HepG2 (cell line): ENCODE data around the gene ANKRD12. TPM values are rescaled to one million over a fixed set of nuclear protein-coding genes. Genes with fewer than 3 reads are reported as not detected.

Source experiments
- ATAC-seq: fragments of 200-7000 bp; cut with Tn5 transposase; 3 replicates; pipeline ENCODE4 v1.9.1; 2020; ENCODE audit warnings: mild to moderate bottlenecking, moderate library complexity
- BruUV-seq: library from RNA; stranded (reverse); fragments of 400-500 nt; replicated peaks from 2 replicates; lab custom pipeline; 2021; lab: Mats Ljungman, UMichigan
- CTCF ChIA-PET: fragments of 300-600 bp; formaldehyde crosslinking; extraction: SDS; loops from one replicate; lab custom pipeline; 2021; ENCODE audit warnings: low total read pairs, inconsistent platforms, low intra/inter-chr PET ratio; lab: Yijun Ruan, JAX
- POLR2A ChIA-PET: fragments of 350-600 bp; sonication (Branson Sonifier 250); formaldehyde crosslinking; loops from one replicate; lab custom pipeline; 2020; ENCODE audit warnings: antibody characterized with exemption, inconsistent platforms; lab: Yijun Ruan, JAX
- DNase-seq: peaks from one replicate; pipeline ENCODE4 v3.0.0-alpha.2; 2015; ENCODE audit warnings: low spot score
- FAIRE-seq: peaks from 3 replicates; lab custom pipeline; 2011; peaks lifted over from hg19 to GRCh38; lab: Jason Lieb, UNC
- H2AFZ ChIP-seq: one replicate; pipeline ENCODE4 v1.6.1; 2011; ENCODE audit warnings: low read length, inconsistent platforms
- H3K27ac ChIP-seq: fragments of 300-600 bp; 3 replicates; pipeline ENCODE4 v1.8.0; 2011; ENCODE audit warnings: mixed run types, mild to moderate bottlenecking, mixed read lengths, low read length, inconsistent platforms; ENCODE audit not compliant: insufficient read depth; ENCODE audit errors: extremely low read length
- H3K27me3 ChIP-seq, 2 experiments: fragments of 200-600 bp in 1 of 2; 2 replicates in 1 of 2; 3 replicates in 1 of 2; pipeline versions ENCODE4 v1.6.0 to v1.8.0; 2011; ENCODE audit warnings: low read length in 2 of 2, mild to moderate bottlenecking in 2 of 2, moderate library complexity in 2 of 2, inconsistent platforms in 1 of 2; ENCODE audit not compliant: insufficient read depth in 2 of 2, control insufficient read depth in 1 of 2
- H3K36me3 ChIP-seq, 2 experiments: fragments of 200-600 bp in 1 of 2; replicated peaks in 1 of 2; 2 replicates in 1 of 2; 3 replicates in 1 of 2; pipeline versions ENCODE4 v1.5.1 to v1.8.0; 2011; ENCODE audit warnings: low read length in 2 of 2, inconsistent platforms in 1 of 2; ENCODE audit not compliant: insufficient read depth in 2 of 2, control insufficient read depth in 1 of 2
- H3K4me1 ChIP-seq: 2 replicates; pipeline ENCODE4 v1.5.1; 2012; ENCODE audit warnings: low read length, inconsistent platforms; ENCODE audit not compliant: insufficient read depth
- H3K4me2 ChIP-seq: 2 replicates; pipeline ENCODE4 v1.6.0; 2011; ENCODE audit warnings: low read depth, low read length, inconsistent platforms
- H3K4me3 ChIP-seq, 3 experiments: fragments of 200-600 bp in 1 of 3; sonication (generic), shearing (Covaris generic) in 1 of 3; replicated peaks in 1 of 3; 2 replicates each; pipeline ENCODE4 v1.5.1; 2011 to 2016; ENCODE audit warnings: low read length in 3 of 3, inconsistent platforms in 2 of 3, low read depth in 2 of 3, mild to moderate bottlenecking in 2 of 3, control low read depth in 1 of 3, mixed read lengths in 1 of 3; ENCODE audit not compliant: insufficient read depth in 1 of 3
- H3K79me2 ChIP-seq: one replicate; pipeline ENCODE4 v1.6.1; 2011; ENCODE audit warnings: low read length, inconsistent platforms; ENCODE audit not compliant: insufficient read depth
- H3K9ac ChIP-seq: 2 replicates; pipeline ENCODE4 v1.6.0; 2011; ENCODE audit warnings: mild to moderate bottlenecking, low read depth, low read length, inconsistent platforms; ENCODE audit not compliant: insufficient read depth
- H3K9me3 ChIP-seq: 2 replicates; pipeline ENCODE4 v1.5.1; 2012; ENCODE audit warnings: mild to moderate bottlenecking, low read length
- H4K20me1 ChIP-seq: 2 replicates; pipeline ENCODE4 v1.6.0; 2011; ENCODE audit warnings: inconsistent platforms, mild to moderate bottlenecking, low read length, moderate library complexity; ENCODE audit not compliant: insufficient read depth
- ASH2L ChIP-seq: fragments of 300-600, 200-600 bp; sonication (generic); IDR thresholded peaks from 2 replicates; pipeline ENCODE4 v1.7.0; 2017; ENCODE audit warnings: low read depth, mild to moderate bottlenecking, moderate library complexity, mixed read lengths, low read length; ENCODE audit not compliant: insufficient read length
- IRF2 ChIP-seq: IDR thresholded peaks from 2 replicates; pipeline ENCODE4 v1.6.1; 2018; ENCODE audit warnings: missing genetic modification reagents, missing compliant biosample characterization
- MAFG ChIP-seq: sonication (generic); formaldehyde crosslinking; IDR thresholded peaks from 2 replicates; pipeline ENCODE4 v1.5.1; 2020; ENCODE audit warnings: mild to moderate bottlenecking, missing genetic modification reagents
- MIXL1 ChIP-seq: IDR thresholded peaks from 2 replicates; pipeline ENCODE4 v1.6.1; 2016
- MLLT10 ChIP-seq: sonication (generic); formaldehyde crosslinking; IDR thresholded peaks from 2 replicates; pipeline ENCODE4 v1.4.0; 2020; ENCODE audit warnings: missing genetic modification reagents
- NCOA5 ChIP-seq: sonication (generic); formaldehyde crosslinking; IDR thresholded peaks from 2 replicates; pipeline ENCODE4 v1.4.0; 2020; ENCODE audit warnings: missing genetic modification reagents
- NR2F6 ChIP-seq, 2 experiments: IDR thresholded peaks; 2 replicates each; pipeline ENCODE4 v1.6.1; 2016; ENCODE audit warnings: antibody characterized with exemption in 1 of 2, mild to moderate bottlenecking in 1 of 2
- PPARG ChIP-seq: conservative IDR thresholded peaks from 2 replicates; pipeline ENCODE4 v1.6.1; 2016; ENCODE audit warnings: missing biosample characterization, missing genetic modification reagents
- ZNF44 ChIP-seq: sonication (generic); formaldehyde crosslinking; IDR thresholded peaks from 2 replicates; pipeline ENCODE4 v1.5.1; 2020; ENCODE audit warnings: mild to moderate bottlenecking, missing genetic modification reagents
- ZNF460 ChIP-seq: sonication (generic); formaldehyde crosslinking; IDR thresholded peaks from 2 replicates; pipeline ENCODE4 v1.5.1; 2020; ENCODE audit warnings: missing genetic modification reagents, mild to moderate bottlenecking, borderline replicate concordance
- ZNF484 ChIP-seq: sonication (generic); formaldehyde crosslinking; IDR thresholded peaks from 2 replicates; pipeline ENCODE4 v1.5.1; 2020; ENCODE audit warnings: mild to moderate bottlenecking, low read depth, missing genetic modification reagents, borderline replicate concordance
- ZNF501 ChIP-seq: sonication (generic); formaldehyde crosslinking; IDR thresholded peaks from 2 replicates; pipeline ENCODE4 v1.5.1; 2020; ENCODE audit warnings: mild to moderate bottlenecking, moderate library complexity, missing genetic modification reagents
- ZNF850 ChIP-seq: sonication (generic); formaldehyde crosslinking; conservative IDR thresholded peaks from 2 replicates; pipeline ENCODE4 v1.9.0; 2021; ENCODE audit warnings: mild to moderate bottlenecking, missing genetic modification reagents
- WGBS: methylation state at CpG from one replicate; pipeline ENCODE4 v1.1.6; 2017; ENCODE audit warnings: low lambda C conversion rate; 5-methylcytosine and 5-hydroxymethylcytosine counted together
- in situ Hi-C: cut with HindIII; loops from 2 replicates; pipeline ENCODE4 v1.10.0; 2017; ENCODE audit warnings: low pct_unique_long_range_greater_than_20kb; ENCODE audit not compliant: extremely low pct_ligation_motif_present
- intact Hi-C: fragments of 100-400 bp; cut with micrococcal nuclease; formaldehyde crosslinking; loops from one replicate; pipeline ENCODE4 v1.10.0; 2022; ENCODE audit not compliant: unreplicated experiment
- polyA plus RNA-seq, 8 experiments: library from polyadenylated mRNA; depleted of rRNA in 3 of 8; stranded (reverse) in 7 of 8; unstranded in 1 of 8; fragments of >200 nt; fragmentation: Illumina TruSeq in 4 of 8; extraction: Trizol in 4 of 8; gene quantifications; 2 replicates each; pipeline versions ENCODE4 v1.2.1 to v1.2.3, GENCODE V29; 2011 to 2016; ENCODE audit warnings: low read depth in 4 of 8, missing spikeins in 1 of 8, mixed read lengths in 1 of 8; ENCODE audit not compliant: insufficient read depth in 1 of 8
- total RNA-seq, 5 experiments: library from RNA; depleted of rRNA; stranded (reverse); fragments of >200 nt; fragmentation: Illumina TruSeq; extraction: Trizol; gene quantifications; 2 replicates each; pipeline ENCODE4 v1.2.3, GENCODE V29; 2016; ENCODE audit warnings: low read depth in 1 of 5
- TF ChIP-seq, protein P1 (sequence below): sonication (generic); formaldehyde crosslinking; IDR thresholded peaks from 2 replicates; pipeline ENCODE4 v1.4.0; 2020; ENCODE audit warnings: mild to moderate bottlenecking, missing genetic modification reagents
- TF ChIP-seq, protein P2 (sequence below): sonication (generic); formaldehyde crosslinking; IDR thresholded peaks from 2 replicates; pipeline ENCODE4 v1.4.0; 2020; ENCODE audit warnings: missing genetic modification reagents, borderline replicate concordance

The ANKRD12 gene
- total and polyA plus RNA-seq, 2 of the 13 experiments (the other 11 are each of a cell fraction or from before 2014, with no cell fraction given): 6.0 to 23.2 TPM

DNA sequence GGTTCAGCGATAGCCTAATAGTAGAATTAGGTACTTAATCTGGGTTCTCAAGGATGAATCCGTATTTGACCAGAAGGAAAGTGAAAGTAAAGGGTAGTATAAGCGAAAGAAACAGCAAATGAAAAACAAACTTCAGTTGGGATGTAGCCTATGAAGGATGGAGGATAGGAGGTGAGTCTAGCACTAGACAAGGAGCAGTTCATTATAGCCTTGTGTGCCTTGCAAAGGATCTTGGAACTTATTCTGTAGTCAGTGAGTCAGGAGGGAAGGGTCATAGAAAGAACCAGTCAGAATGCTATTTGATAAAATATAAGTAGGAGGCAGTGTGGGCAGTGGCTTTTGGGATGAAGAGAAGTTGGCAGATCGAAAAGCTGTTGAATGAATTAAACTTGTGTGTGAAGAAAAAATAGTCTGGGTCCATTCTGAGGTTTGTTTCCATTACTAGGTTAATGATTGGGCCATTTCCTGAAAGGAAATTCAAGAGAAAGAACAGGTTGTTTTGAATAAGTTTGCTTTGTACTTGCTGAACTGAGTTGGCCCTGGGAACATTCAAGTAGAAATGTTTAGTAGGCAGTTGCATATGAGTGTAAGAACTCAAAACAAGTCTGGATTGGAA lies 48.5 kb downstream of the ANKRD12 start:
- CTCF ChIA-PET: no interaction called here
- H3K9me3 ChIP-seq: no peaks in the 10 kb centered on the region
- 97% methylated on average over 4 of the region's 4 CpGs for WGBS
- in situ Hi-C loops: no loop called here
- BruUV-seq: no TSS peak
- TF ChIP-seq IRF2 (CRISPR knock-in tag) (no peak), NR2F6 (IDR thresholded peaks at IDR 0.05) (no peak), NR2F6 (CRISPR knock-in tag; IDR thresholded peaks at IDR 0.05) (no peak), ZNF501 (CRISPR knock-in tag) (no peak), ZNF44 (CRISPR knock-in tag) (no peak), ASH2L (no peak), ZNF460 (CRISPR knock-in tag) (no peak), MLLT10 (no peak), PPARG (no peak), MIXL1 (CRISPR knock-in tag) (no peak), MAFG (CRISPR knock-in tag) (no peak), ZNF484 (no peak), ZNF850 (CRISPR knock-in tag) (no peak), NCOA5 (CRISPR knock-in tag) (no peak)
- TF ChIP-seq, protein P1, sequence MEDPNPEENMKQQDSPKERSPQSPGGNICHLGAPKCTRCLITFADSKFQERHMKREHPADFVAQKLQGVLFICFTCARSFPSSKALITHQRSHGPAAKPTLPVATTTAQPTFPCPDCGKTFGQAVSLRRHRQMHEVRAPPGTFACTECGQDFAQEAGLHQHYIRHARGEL (CRISPR knock-in tag): no peak
- TF ChIP-seq, protein P2, sequence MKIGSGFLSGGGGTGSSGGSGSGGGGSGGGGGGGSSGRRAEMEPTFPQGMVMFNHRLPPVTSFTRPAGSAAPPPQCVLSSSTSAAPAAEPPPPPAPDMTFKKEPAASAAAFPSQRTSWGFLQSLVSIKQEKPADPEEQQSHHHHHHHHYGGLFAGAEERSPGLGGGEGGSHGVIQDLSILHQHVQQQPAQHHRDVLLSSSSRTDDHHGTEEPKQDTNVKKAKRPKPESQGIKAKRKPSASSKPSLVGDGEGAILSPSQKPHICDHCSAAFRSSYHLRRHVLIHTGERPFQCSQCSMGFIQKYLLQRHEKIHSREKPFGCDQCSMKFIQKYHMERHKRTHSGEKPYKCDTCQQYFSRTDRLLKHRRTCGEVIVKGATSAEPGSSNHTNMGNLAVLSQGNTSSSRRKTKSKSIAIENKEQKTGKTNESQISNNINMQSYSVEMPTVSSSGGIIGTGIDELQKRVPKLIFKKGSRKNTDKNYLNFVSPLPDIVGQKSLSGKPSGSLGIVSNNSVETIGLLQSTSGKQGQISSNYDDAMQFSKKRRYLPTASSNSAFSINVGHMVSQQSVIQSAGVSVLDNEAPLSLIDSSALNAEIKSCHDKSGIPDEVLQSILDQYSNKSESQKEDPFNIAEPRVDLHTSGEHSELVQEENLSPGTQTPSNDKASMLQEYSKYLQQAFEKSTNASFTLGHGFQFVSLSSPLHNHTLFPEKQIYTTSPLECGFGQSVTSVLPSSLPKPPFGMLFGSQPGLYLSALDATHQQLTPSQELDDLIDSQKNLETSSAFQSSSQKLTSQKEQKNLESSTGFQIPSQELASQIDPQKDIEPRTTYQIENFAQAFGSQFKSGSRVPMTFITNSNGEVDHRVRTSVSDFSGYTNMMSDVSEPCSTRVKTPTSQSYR: no peak
- TF ChIP-seq, all 625 proteins: peak for 0
- H3K4me1 ChIP-seq: peaks cover 6% of the 10 kb centered on the region; the same call in 1 of the 2 replicates
- H3K27ac ChIP-seq: no peak overlapping the region
- no peak overlapping the region for H3K9ac ChIP-seq
- no peak overlapping the region for H3K4me2 ChIP-seq
- DNase-seq (no peak), ATAC-seq (no peak), FAIRE-seq (no peak)
- no peak overlapping the region for H3K4me3 ChIP-seq
- no peak overlapping the region for H2AFZ ChIP-seq
- POLR2A ChIA-PET: no interaction called here
- H3K79me2 ChIP-seq: peaks cover 16% of the 10 kb centered on the region
- peaks cover 2 to 27% of the 10 kb centered on the region in 2 experiments for H3K36me3 ChIP-seq
- intact Hi-C loops: loop anchor here (5.0 kb wide), 1 partner anchor 32 kb away; no protein-coding TSS in a partner anchor
- no peaks in the 10 kb centered on the region for H3K27me3 ChIP-seq
- H4K20me1 ChIP-seq: 0 out of 2 replicates have a peak, but pooled peaks cover 3% of the 10 kb centered on the region
